Measurements from ENCODE around the gene HEATR5A. TPM values are rescaled to one million over a fixed set of nuclear protein-coding genes. Genes with fewer than 3 reads are reported as not detected.
"Not testable (repeated sequence)": the region's sequence is repeated elsewhere in the genome, so short reads cannot be mapped to it uniquely, and the experiment has no call there.

The HEATR5A gene
- total RNA-seq, 1 donor from 2014 or later: 14.1 TPM

DNA sequence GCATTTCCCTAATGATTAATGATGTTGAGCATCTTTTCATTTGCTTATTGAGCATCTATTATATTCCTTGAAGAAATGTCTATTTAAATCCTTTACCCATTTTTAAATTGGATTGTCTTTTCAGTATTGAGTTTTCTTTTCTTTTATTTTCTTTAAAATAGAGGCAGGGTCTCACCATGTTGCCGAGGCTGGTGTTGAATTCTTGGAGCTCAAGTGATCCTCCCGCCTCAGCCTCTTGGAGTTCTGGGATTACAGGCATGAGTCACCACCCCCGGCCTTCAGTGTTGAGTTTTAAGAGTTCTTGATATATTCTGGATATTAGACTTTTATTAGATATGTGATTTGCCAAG, 139.5 kb downstream of the HEATR5A start:
- Mint-ChIP-seq H3K9me3 (ENCODE audit: unreplicated experiment) (peaks cover 9% of the 10 kb centered on the region), H3K27me3 (ENCODE audit: unreplicated experiment) (peaks cover 2% of the 10 kb centered on the region), H3K27ac (ENCODE audit: unreplicated experiment) (no peak overlapping the region), H3K4me3 (ENCODE audit: unreplicated experiment) (no peak overlapping the region), H3K4me1 (ENCODE audit: low read depth, unreplicated experiment) (no peaks in the 10 kb centered on the region), H3K36me3 (ENCODE audit: unreplicated experiment) (no peaks in the 10 kb centered on the region)
- no peak for DNase-seq
- TF ChIP-seq, protein P1, sequence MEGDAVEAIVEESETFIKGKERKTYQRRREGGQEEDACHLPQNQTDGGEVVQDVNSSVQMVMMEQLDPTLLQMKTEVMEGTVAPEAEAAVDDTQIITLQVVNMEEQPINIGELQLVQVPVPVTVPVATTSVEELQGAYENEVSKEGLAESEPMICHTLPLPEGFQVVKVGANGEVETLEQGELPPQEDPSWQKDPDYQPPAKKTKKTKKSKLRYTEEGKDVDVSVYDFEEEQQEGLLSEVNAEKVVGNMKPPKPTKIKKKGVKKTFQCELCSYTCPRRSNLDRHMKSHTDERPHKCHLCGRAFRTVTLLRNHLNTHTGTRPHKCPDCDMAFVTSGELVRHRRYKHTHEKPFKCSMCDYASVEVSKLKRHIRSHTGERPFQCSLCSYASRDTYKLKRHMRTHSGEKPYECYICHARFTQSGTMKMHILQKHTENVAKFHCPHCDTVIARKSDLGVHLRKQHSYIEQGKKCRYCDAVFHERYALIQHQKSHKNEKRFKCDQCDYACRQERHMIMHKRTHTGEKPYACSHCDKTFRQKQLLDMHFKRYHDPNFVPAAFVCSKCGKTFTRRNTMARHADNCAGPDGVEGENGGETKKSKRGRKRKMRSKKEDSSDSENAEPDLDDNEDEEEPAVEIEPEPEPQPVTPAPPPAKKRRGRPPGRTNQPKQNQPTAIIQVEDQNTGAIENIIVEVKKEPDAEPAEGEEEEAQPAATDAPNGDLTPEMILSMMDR (IDR thresholded peaks at IDR 0.05; ENCODE audit: partially characterized antibody, unreplicated experiment): no peak

DNA sequence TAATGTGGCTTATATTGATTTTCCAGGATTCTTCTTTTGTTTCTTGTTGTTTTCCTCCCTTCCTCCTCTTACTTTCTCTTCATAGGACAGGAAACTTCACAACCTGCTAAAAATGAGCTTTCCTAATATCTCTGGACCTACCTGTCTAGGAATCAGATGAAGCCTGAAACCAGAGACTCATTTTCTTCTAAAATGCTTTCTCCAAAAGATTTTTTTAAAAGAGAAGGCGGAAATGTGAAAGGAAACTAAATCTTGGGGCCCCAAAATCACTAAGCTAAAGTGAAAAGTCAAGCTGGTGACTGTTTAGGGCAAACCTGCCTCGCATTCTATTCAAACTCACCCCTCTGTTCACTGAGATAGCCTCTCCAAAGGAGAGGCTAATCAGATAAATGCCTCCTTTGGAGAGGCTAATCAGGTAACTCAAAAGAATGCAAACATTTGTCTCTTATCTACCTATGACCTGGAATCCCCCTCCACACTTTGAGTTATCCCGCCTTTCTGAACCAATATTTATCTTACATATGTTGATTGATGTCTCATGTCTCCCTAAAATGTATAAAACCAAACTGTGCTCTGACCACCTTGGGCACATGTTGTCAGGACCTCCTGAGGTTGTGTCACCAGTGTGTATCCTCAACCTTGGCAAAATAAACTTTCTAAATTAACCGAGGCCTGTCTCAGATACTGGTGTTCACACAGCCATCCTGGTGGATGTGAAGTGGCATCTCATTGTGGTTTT, 140.0 kb downstream of the HEATR5A start:
- Mint-ChIP-seq H3K27me3 (ENCODE audit: unreplicated experiment) (peaks cover 2% of the 10 kb centered on the region), H3K4me1 (ENCODE audit: low read depth, unreplicated experiment) (no peaks in the 10 kb centered on the region), H3K4me3 (ENCODE audit: unreplicated experiment) (no peak overlapping the region), H3K9me3 (ENCODE audit: unreplicated experiment) (peaks cover 9% of the 10 kb centered on the region), H3K36me3 (ENCODE audit: unreplicated experiment) (no peaks in the 10 kb centered on the region), H3K27ac (ENCODE audit: unreplicated experiment) (no peak overlapping the region)
- TF ChIP-seq, protein P1 (IDR thresholded peaks at IDR 0.05; ENCODE audit: partially characterized antibody, unreplicated experiment): no peak
- no peak for DNase-seq

DNA sequence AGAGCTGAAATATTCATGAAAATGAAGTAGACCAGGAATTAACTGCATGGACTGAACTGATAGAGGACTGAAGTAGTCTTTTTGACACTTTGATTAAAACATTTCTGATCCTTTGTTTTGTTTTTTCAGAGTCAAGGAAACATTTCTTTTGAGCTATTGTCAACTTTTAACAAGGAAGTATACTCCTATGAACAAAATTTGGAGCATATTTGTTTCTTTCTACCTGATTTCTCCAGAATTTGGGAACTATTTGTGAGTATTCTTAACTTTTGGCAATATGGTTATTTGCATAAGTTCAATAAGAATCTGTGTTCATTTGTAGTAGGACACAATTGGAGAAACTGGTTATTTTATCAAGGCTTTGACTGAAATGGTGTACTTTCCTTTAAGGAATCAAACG, 141.5 kb downstream of the HEATR5A start:
- Mint-ChIP-seq H3K4me1 (ENCODE audit: low read depth, unreplicated experiment) (no peaks in the 10 kb centered on the region), H3K9me3 (ENCODE audit: unreplicated experiment) (peaks cover 13% of the 10 kb centered on the region), H3K4me3 (ENCODE audit: unreplicated experiment) (no peak overlapping the region), H3K27me3 (ENCODE audit: unreplicated experiment) (peaks cover 2% of the 10 kb centered on the region), H3K27ac (ENCODE audit: unreplicated experiment) (no peak overlapping the region), H3K36me3 (ENCODE audit: unreplicated experiment) (peaks cover 4% of the 10 kb centered on the region)
- DNase-seq: no peak
- TF ChIP-seq, protein P1 (IDR thresholded peaks at IDR 0.05; ENCODE audit: partially characterized antibody, unreplicated experiment): no peak

DNA sequence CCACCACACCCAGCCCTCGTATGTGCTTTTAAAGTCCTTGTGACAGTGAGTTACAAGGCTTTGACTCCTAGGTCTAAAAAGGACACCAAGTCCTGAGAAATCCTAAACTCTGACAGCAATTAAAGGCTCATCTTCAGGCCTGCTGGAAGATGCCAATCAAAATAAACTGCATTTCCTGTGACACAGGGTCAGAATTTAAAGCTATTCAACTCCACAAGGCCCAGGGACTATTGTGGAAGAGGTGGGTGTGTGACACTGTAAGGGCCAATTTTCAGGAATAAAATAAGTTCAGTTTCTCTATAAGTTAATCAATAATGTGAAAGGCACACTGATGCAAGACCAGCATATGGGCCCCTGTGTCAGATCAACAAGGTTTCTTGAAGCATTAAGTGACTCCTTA, 143.3 kb downstream of the HEATR5A start:
- Mint-ChIP-seq H3K27me3 (ENCODE audit: unreplicated experiment) (peaks cover 2% of the 10 kb centered on the region), H3K9me3 (ENCODE audit: unreplicated experiment) (peaks cover 13% of the 10 kb centered on the region), H3K27ac (ENCODE audit: unreplicated experiment) (no peak overlapping the region), H3K36me3 (ENCODE audit: unreplicated experiment) (peaks cover 4% of the 10 kb centered on the region), H3K4me3 (ENCODE audit: unreplicated experiment) (no peak overlapping the region), H3K4me1 (ENCODE audit: low read depth, unreplicated experiment) (no peaks in the 10 kb centered on the region)
- TF ChIP-seq, protein P1 (IDR thresholded peaks at IDR 0.05; ENCODE audit: partially characterized antibody, unreplicated experiment): no peak
- no peak for DNase-seq

DNA sequence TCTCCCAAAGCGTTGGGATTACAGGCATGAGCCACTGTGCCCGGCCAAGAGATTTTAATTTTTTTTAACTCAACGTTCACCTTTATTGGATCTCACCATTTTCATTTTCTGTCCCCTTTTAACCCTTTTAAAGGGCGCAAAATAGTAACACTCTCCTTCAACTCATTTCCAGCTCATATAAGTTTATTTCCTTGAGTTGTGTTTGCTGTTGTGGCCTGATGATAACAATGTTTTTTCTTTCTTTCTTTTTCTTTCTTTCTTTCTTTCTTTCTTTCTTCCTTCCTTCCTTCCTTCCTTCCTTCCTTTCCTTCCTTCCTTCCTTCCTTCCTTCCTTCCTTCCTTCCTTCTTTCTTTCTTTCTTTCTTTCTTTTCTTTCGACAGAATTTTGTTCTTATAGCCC, 143.9 kb downstream of the HEATR5A start:
- not testable (repeated sequence) for H3K36me3 Mint-ChIP-seq (ENCODE audit: unreplicated experiment); H3K27me3 Mint-ChIP-seq (ENCODE audit: unreplicated experiment); H3K27ac Mint-ChIP-seq (ENCODE audit: unreplicated experiment); H3K4me3 Mint-ChIP-seq (ENCODE audit: unreplicated experiment); H3K4me1 Mint-ChIP-seq (ENCODE audit: low read depth, unreplicated experiment); DNase-seq
- H3K9me3 Mint-ChIP-seq (ENCODE audit: unreplicated experiment): peaks cover 11% of the 10 kb centered on the region

All from glutamatergic neuron (in vitro differentiated cells).